GM12878 (cell line): ENCODE data around the gene NEK10. TPM values are rescaled to one million over a fixed set of nuclear protein-coding genes. Genes with fewer than 3 reads are reported as not detected.

Experiments
- ATAC-seq: fragments of 200-7000 bp; cut with Tn5 transposase; 3 replicates; pipeline ENCODE4 v1.9.1; 2020; ENCODE audit warnings: mild to moderate bottlenecking, moderate library complexity
- BruUV-seq: library from RNA; stranded (reverse); fragments of 400-500 nt; replicated peaks from 2 replicates; lab custom pipeline; 2021; lab: Mats Ljungman, UMichigan
- CTCF ChIA-PET: fragments of 300-600 bp; sonication (Branson Sonifier 250); formaldehyde crosslinking; extraction: SDS; loops from one replicate; lab custom pipeline; 2021; ENCODE audit warnings: inconsistent platforms; lab: Yijun Ruan, JAX
- POLR2A ChIA-PET: fragments of 350-600 bp; formaldehyde crosslinking; extraction: SDS; loops from one replicate; lab custom pipeline; 2021; ENCODE audit warnings: inconsistent platforms; lab: Charles Lee
- RAD21 ChIA-PET: fragments of 300-600 bp; sonication (Branson Sonifier 250); formaldehyde crosslinking; loops from one replicate; lab custom pipeline; 2023; ENCODE audit warnings: antibody characterized with exemption; ENCODE audit not compliant: unreplicated experiment; lab: Charles Lee
- SMC1A ChIA-PET: fragments of 300-600 bp; sonication (Branson Sonifier 250); formaldehyde crosslinking; loops from one replicate; lab custom pipeline; 2023; ENCODE audit not compliant: unreplicated experiment, uncharacterized antibody; lab: Charles Lee
- DNase-seq: peaks from one replicate; pipeline ENCODE4 v3.0.0-alpha.2; 2011; ENCODE audit warnings: low read depth, low spot score
- FAIRE-seq: peaks from 3 replicates; lab custom pipeline; 2011; peaks lifted over from hg19 to GRCh38; lab: Jason Lieb, UNC
- H2AFZ ChIP-seq: 2 replicates; pipeline ENCODE4 v1.6.0; 2011; ENCODE audit warnings: low read depth, low read length, control low read depth; ENCODE audit not compliant: control insufficient read depth
- H3K27ac ChIP-seq: 2 replicates; pipeline ENCODE4 v1.5.1; 2011; ENCODE audit warnings: control low read depth; ENCODE audit not compliant: control insufficient read depth, insufficient read depth
- H3K27me3 ChIP-seq, 2 experiments: replicated peaks in 1 of 2; 2 replicates each; pipeline versions ENCODE4 v1.6.0 to v1.6.1; 2011; ENCODE audit warnings: low read length in 1 of 2; ENCODE audit not compliant: control insufficient read depth in 2 of 2, insufficient read depth in 2 of 2
- H3K36me3 ChIP-seq, 2 experiments: 2 replicates each; pipeline ENCODE4 v1.5.1; 2011; ENCODE audit warnings: low read length in 1 of 2; ENCODE audit not compliant: control insufficient read depth in 2 of 2, insufficient read depth in 2 of 2
- H3K4me1 ChIP-seq: 2 replicates; pipeline ENCODE4 v1.6.1; 2011; ENCODE audit warnings: mild to moderate bottlenecking, low read length, moderate library complexity, mixed read lengths; ENCODE audit not compliant: control insufficient read depth, insufficient read depth
- H3K4me2 ChIP-seq: 2 replicates; pipeline ENCODE4 v1.6.0; 2011; ENCODE audit warnings: control low read depth; ENCODE audit not compliant: control insufficient read depth, insufficient read depth
- H3K4me3 ChIP-seq: fragments of 200-600 bp; sonication (generic); 2 replicates; pipeline ENCODE4 v1.5.1; 2016
- H3K79me2 ChIP-seq: 2 replicates; pipeline ENCODE4 v1.6.0; 2011; ENCODE audit warnings: low read length; ENCODE audit not compliant: control insufficient read depth, insufficient read depth
- H3K9ac ChIP-seq: 2 replicates; pipeline ENCODE4 v1.8.0; 2011; ENCODE audit warnings: low read length, control low read depth, mixed read lengths; ENCODE audit not compliant: control insufficient read depth, insufficient read depth
- H3K9me3 ChIP-seq: replicated peaks from 3 replicates; pipeline ENCODE4 v1.5.1; 2011; ENCODE audit warnings: mild to moderate bottlenecking, low read length; ENCODE audit not compliant: control insufficient read depth, insufficient read depth
- H4K20me1 ChIP-seq: 2 replicates; pipeline ENCODE4 v1.6.0; 2011; ENCODE audit not compliant: control insufficient read depth, insufficient read depth
- BMI1 ChIP-seq: fragments of 450-650 bp; IDR thresholded peaks from 2 replicates; pipeline ENCODE4 v1.6.1; 2016; ENCODE audit warnings: mild to moderate bottlenecking, moderate library complexity, borderline replicate concordance
- CEBPB ChIP-seq, 2 experiments: fragments of 150-350 bp in 1 of 2; IDR thresholded peaks; 2 replicates each; pipeline ENCODE4 v1.6.1; 2012 to 2014; ENCODE audit warnings: low read depth in 2 of 2, low read length in 2 of 2, borderline replicate concordance in 1 of 2, inconsistent platforms in 1 of 2
- CREB1 ChIP-seq: IDR thresholded peaks from 2 replicates; pipeline ENCODE4 v1.6.1; 2012; ENCODE audit warnings: low read depth, mild to moderate bottlenecking, inconsistent platforms
- FOS ChIP-seq: IDR thresholded peaks from 3 replicates; pipeline ENCODE4 v1.6.1; 2011; ENCODE audit warnings: borderline replicate concordance; ENCODE audit not compliant: insufficient read length; ENCODE audit errors: extremely low read depth
- GABPA ChIP-seq: IDR thresholded peaks from 2 replicates; pipeline ENCODE4 v1.6.1; 2014; ENCODE audit warnings: antibody characterized with exemption, low read depth, mild to moderate bottlenecking, inconsistent platforms
- GATAD2B ChIP-seq: fragments of 450-650 bp; conservative IDR thresholded peaks from 2 replicates; pipeline ENCODE4 v1.6.1; 2017; ENCODE audit warnings: low read depth, mild to moderate bottlenecking, moderate library complexity
- KDM1A ChIP-seq: fragments of 200-600 bp; sonication (generic); IDR thresholded peaks from 2 replicates; pipeline ENCODE4 v1.6.1; 2016; ENCODE audit warnings: borderline replicate concordance
- MTA2 ChIP-seq: fragments of 450-650 bp; IDR thresholded peaks from 2 replicates; pipeline ENCODE4 v1.6.1; 2016; ENCODE audit warnings: low read depth, mild to moderate bottlenecking, moderate library complexity
- MYB ChIP-seq: fragments of 150-350 bp; IDR thresholded peaks from 2 replicates; pipeline ENCODE4 v1.6.1; 2014; ENCODE audit warnings: mild to moderate bottlenecking, low read depth, low read length, borderline replicate concordance
- MYC ChIP-seq: IDR thresholded peaks from 2 replicates; pipeline ENCODE4 v1.6.1; 2011; ENCODE audit warnings: mild to moderate bottlenecking, low read length, moderate library complexity, inconsistent platforms; ENCODE audit not compliant: insufficient read depth, insufficient replicate concordance, insufficient read length, severe bottlenecking
- NR2C1 ChIP-seq: fragments of 450-650 bp; IDR thresholded peaks from 2 replicates; pipeline ENCODE4 v1.6.1; 2017; ENCODE audit warnings: antibody characterized with exemption, mild to moderate bottlenecking, moderate library complexity
- PBX3 ChIP-seq: IDR thresholded peaks from 2 replicates; pipeline ENCODE4 v1.6.1; 2011; ENCODE audit warnings: mild to moderate bottlenecking, low read depth, low read length, moderate library complexity; ENCODE audit not compliant: insufficient replicate concordance
- PML ChIP-seq: IDR thresholded peaks from 2 replicates; pipeline ENCODE4 v1.6.1; 2012; ENCODE audit warnings: low read length, inconsistent platforms
- RCOR1 ChIP-seq: conservative IDR thresholded peaks from 2 replicates; pipeline ENCODE4 v1.6.1; 2012; ENCODE audit warnings: low read depth, low read length, improper control_type of control experiment
- REST ChIP-seq: IDR thresholded peaks from 2 replicates; pipeline ENCODE4 v1.6.1; 2012; ENCODE audit warnings: mild to moderate bottlenecking, low read depth, low read length
- SMARCA5 ChIP-seq: fragments of 450-650 bp; IDR thresholded peaks from 2 replicates; pipeline ENCODE4 v1.6.1; 2017; ENCODE audit warnings: mild to moderate bottlenecking
- STAT3 ChIP-seq: IDR thresholded peaks from 2 replicates; pipeline ENCODE4 v1.6.1; 2011; ENCODE audit warnings: low read depth, low read length, improper control_type of control experiment
- SUZ12 ChIP-seq: fragments of 200-600 bp; sonication (generic); IDR thresholded peaks from one replicate; pipeline ENCODE4 v1.6.1; 2018; ENCODE audit warnings: antibody characterized with exemption, mild to moderate bottlenecking; ENCODE audit not compliant: unreplicated experiment
- WGBS: methylation state at CpG from one replicate; pipeline ENCODE4 v1.1.6; 2016; ENCODE audit warnings: low lambda C conversion rate; ENCODE audit not compliant: insufficient replicate concordance, insufficient coverage; ENCODE audit errors: missing lambda C conversion rate; 5-methylcytosine and 5-hydroxymethylcytosine counted together
- in situ Hi-C: fragments of 300-500 bp; cut with MboI; formaldehyde crosslinking; loops from 9 replicates; pipeline ENCODE4 v1.14.3; 2018; ENCODE audit warnings: mixed read lengths
- intact Hi-C: fragments of 100-400 bp; cut with micrococcal nuclease; formaldehyde crosslinking; loops from one replicate; pipeline ENCODE4 v1.14.2; 2022; ENCODE audit not compliant: unreplicated experiment
- polyA plus RNA-seq, 11 experiments: library from polyadenylated mRNA; depleted of rRNA in 4 of 11; unstranded in 6 of 11; stranded (reverse) in 5 of 11; fragments of >200 nt; fragmentation: Nextera tagmentation in 4 of 11; fragmentation: Illumina TruSeq in 1 of 11; extraction: Ambion mirVana in 4 of 11; extraction: Trizol in 1 of 11; gene quantifications; 1 replicate in 1 of 11; 2 replicates in 10 of 11; pipeline versions ENCODE4 v1.2.1 to v1.2.3, GENCODE V29; 2011 to 2016; ENCODE audit warnings: inconsistent platforms in 2 of 11, missing spikeins in 2 of 11, low read depth in 1 of 11
- total RNA-seq, 4 experiments: library from RNA; depleted of rRNA in 3 of 4; stranded (reverse); fragments of >200 nt in 3 of 4; fragmentation: Illumina TruSeq in 1 of 4; extraction: Trizol in 1 of 4; gene quantifications; 2 replicates each; pipeline versions ENCODE4 v1.2.1 to v1.2.3, GENCODE V29; 2013 to 2021

Gene NEK10
- total and polyA plus RNA-seq, 10 of the 15 experiments (the other 5 are each of a cell fraction or from before 2014, with no cell fraction given), result 0.06 to 0.40 (median 0.16) TPM; not detected in 2

GRCh38 chr3:27354588-27355203 lies 14.5 kb downstream of the NEK10 start:
- ATAC-seq (no peak), FAIRE-seq (no peak), DNase-seq (no peak)
- Histone ChIP-seq H3K27ac (no peak overlapping the region), H3K36me3 (no peaks in the 10 kb centered on the region), H3K27me3 (no peaks in the 10 kb centered on the region), H3K9me3 (no peaks in the 10 kb centered on the region), H3K4me1 (peaks cover 14% of the 10 kb centered on the region), H3K4me2 (no peak overlapping the region), H3K9ac (no peak overlapping the region), H2AFZ (no peak overlapping the region), H3K79me2 (no peaks in the 10 kb centered on the region), H4K20me1 (no peaks in the 10 kb centered on the region), H3K4me3 (no peak overlapping the region)
- ChIA-PET CTCF (interaction anchor here (0.9 to 1.7 kb wide), 7 partner anchors 10 to 115 kb away, joined by 3 to 15 read pairs (median 4); partner anchors contain the start of gene NEK10), POLR2A (interaction anchor here (0.5 kb wide), 1 partner anchor 363 kb away, joined by 3 read pairs; no protein-coding TSS in a partner anchor), SMC1A (interaction anchor here (1.0 to 2.0 kb wide), 12 partner anchors 9 to 334 kb away, joined by 3 to 9 read pairs (median 4); no protein-coding TSS in a partner anchor), RAD21 (interaction anchor here (0.8 to 2.4 kb wide), 5 partner anchors 9 to 114 kb away, joined by 3 to 10 read pairs (median 4); partner anchors contain the start of gene NEK10)
- TF ChIP-seq CEBPB (IDR thresholded peaks at IDR 0.05; ENCODE audit: borderline replicate concordance in 1 of 2, low read depth in 2 of 2, low read length in 2 of 2), result no peak
- no peak for TF ChIP-seq SMARCA5
- no peak for TF ChIP-seq REST
- no peak for TF ChIP-seq SUZ12
- TF ChIP-seq PBX3, result no peak
- no peak for TF ChIP-seq RCOR1
- no peak for TF ChIP-seq CREB1
- TF ChIP-seq PML, result no peak
- no peak for TF ChIP-seq NR2C1
- TF ChIP-seq KDM1A, result no peak
- no peak for TF ChIP-seq GATAD2B
- no peak for TF ChIP-seq MYC
- TF ChIP-seq BMI1, result no peak
- no peak for TF ChIP-seq MYB
- no peak for TF ChIP-seq GABPA
- no peak for TF ChIP-seq FOS
- TF ChIP-seq STAT3, result no peak
- no peak for TF ChIP-seq MTA2
- 41% methylated on average over 4 of the region's 4 CpGs for WGBS
- in situ Hi-C loops (no loop called here), intact Hi-C loops (loop anchor here (5.0 kb wide), 1 partner anchor 313 kb away; no protein-coding TSS in a partner anchor)
- BruUV-seq, result no TSS peak
